Fibroblast of lung (primary cell): ENCODE results near the gene SPOCK1.

Experiments used
- CTCF ChIP-seq, 2 donors: IDR thresholded peaks in 1 of 2; conservative IDR thresholded peaks in 1 of 2; 1 replicate in 1 of 2; 2 replicates in 1 of 2; pipeline ENCODE4 v1.5.1; 2011 to 2012; ENCODE audit warnings: low read length in 2 of 2, control low read depth in 1 of 2, inconsistent platforms in 1 of 2, low read depth in 1 of 2, mild to moderate bottlenecking in 1 of 2
- EZH2 ChIP-seq: IDR thresholded peaks from 2 replicates; pipeline ENCODE4 v1.5.1; 2012; ENCODE audit warnings: low read length, control low read depth, mild to moderate bottlenecking; ENCODE audit errors: missing control alignments

- no peak for TF ChIP-seq EZH2
- no peak for TF ChIP-seq CTCF (conservative IDR thresholded peaks at IDR 0.05 in 1 of 2, IDR thresholded peaks at IDR 0.05 in 1 of 2; ENCODE audit: low read depth in 1 of 2, low read length in 2 of 2)
Observed at GRCh38 chr5:137122558-137122957, 376.6 kb downstream of the SPOCK1 start.
